GM19324 (cell line): ENCODE measurements around the gene COBL.

ENCODE experiments used
- ATAC-seq: cut with Tn5 transposase; IDR thresholded peaks from one replicate; pipeline ENCODE4 v1.9.1; 2021; ENCODE audit warnings: mild to moderate bottlenecking, moderate library complexity; ENCODE audit not compliant: unreplicated experiment, low FRiP score

Gene COBL

GRCh38 chr7:51158742-51159445 lies 157.7 kb downstream of the COBL start:
- ATAC-seq: no peak

DNA sequence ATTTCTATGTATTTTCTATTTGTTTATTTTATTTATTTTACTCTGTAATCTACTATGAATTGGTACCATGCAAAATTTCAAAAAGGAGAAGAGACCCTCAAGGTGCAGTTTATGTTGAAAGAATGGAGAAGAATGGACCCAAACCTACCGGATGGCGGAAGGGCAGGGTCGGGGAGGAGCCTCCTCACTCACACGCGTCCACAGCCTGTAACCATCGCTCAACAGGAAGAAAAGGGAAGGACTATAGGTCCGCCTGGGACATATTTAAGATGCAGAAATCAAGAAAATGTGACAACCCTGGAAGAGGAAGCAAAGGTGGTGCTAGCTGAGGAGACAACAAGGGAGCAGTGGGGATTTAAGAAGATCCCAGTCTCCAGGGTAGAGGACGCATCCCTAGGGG lies 158.4 kb downstream of the COBL start:
- ATAC-seq: no peak

- ATAC-seq: no peak
These were observed 162.4 kb downstream of the COBL start for GRCh38 chr7:51154201-51154600.

DNA sequence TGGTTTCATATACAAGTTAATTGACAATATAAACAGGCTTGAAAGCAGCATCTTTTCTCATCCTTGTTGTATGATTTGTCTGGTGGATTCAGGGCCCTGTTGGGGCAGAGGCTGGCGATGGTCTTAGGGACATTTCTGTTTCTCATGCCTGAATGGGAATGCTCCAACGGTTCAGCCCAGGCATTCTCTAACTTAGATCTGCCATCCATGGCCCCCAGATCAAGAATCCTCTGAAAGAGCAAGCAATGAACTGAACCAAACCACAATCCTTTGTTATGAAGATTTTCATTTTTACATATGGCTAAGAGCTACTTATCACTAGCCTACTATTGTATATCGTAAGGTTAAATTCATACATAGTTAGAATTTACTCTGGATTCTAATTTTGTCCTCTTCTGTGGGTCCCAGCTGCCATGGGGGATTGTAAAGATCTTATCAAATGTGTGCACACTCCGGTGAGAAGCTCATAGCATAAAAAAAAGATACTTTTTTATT lies 163.9 kb downstream of the COBL start:
- no peak for ATAC-seq

DNA sequence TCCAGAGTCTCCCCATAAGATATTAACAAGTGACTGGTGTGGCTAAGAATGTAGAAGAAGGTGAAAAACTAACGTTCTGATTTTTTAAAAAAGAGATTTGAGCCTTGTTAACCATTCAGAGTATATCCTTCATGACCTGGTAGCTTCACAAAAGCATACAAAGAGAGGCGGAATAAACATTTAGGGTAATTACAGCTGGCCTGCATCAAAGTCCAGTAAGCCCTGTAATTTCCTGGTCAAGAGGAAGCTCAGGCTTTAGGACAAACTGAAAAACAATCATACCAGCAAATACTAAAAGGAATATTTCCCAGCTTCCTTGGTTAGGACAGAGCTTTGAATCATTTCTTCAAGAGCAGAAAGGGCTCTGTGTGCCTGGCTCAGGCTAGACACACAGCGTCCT lies 165.2 kb downstream of the COBL start:
- no peak for ATAC-seq

GRCh38 chr7:51150193-51150592 lies 166.4 kb downstream of the COBL start:
- ATAC-seq: no peak

GRCh38 chr7:51148216-51148615 lies 168.4 kb downstream of the COBL start:
- no peak for ATAC-seq

GRCh38 chr7:51146816-51147586 lies 169.6 kb downstream of the COBL start:
- no peak for ATAC-seq

DNA sequence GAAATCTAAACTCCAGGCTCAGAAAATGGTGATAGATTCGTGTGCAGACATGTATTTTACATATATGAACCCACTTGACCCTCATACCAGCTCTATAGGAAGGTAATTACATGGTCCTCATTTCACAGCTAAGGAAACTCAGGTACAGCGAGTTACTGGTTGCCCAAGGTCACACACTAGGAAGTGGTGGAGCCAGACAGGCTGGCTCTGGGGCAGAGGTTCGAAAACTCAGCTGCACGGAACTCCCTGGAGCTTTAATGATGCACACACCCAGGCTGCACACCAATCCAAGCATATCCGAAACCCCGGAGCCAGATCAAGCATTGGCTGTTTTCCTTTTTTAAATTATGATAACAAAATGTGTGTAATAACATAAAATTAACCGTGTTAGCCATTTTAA lies 172.4 kb downstream of the COBL start:
- no peak for ATAC-seq

DNA sequence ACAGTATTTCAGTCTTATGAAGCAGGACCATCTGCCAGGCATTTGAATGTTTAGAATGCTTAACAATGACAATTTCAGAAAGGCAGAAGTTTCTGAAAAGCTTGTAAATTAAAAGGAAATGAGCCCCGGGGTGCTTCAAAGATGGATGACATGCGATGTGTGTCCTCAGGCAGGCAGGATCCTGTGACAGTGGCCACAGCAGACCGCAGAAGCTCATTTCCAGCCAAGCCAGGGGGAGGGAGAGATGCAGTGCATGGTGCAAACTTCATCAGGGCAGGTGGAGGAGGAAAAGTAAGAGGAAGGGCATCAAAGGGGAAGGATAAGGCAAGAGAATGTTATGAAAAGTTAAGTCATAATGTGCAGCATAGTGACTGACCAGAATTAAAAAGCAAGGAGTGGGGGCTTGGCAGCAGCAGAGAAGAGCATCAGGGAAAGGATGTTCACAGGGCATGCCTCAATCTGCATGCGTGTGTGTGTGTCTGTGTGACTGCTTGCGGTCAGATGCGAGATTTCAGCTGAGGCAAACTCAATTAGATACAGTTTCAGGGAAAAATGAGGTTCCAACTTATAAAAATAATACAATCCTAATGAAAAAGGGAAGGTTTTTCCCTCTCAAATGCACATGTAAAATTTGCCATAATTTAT lies 173.7 kb downstream of the COBL start:
- no peak for ATAC-seq

GRCh38 chr7:51141451-51142003 lies 175.1 kb downstream of the COBL start:
- ATAC-seq: no peak

GRCh38 chr7:51140199-51141164 lies 176.1 kb downstream of the COBL start:
- no peak for ATAC-seq

DNA sequence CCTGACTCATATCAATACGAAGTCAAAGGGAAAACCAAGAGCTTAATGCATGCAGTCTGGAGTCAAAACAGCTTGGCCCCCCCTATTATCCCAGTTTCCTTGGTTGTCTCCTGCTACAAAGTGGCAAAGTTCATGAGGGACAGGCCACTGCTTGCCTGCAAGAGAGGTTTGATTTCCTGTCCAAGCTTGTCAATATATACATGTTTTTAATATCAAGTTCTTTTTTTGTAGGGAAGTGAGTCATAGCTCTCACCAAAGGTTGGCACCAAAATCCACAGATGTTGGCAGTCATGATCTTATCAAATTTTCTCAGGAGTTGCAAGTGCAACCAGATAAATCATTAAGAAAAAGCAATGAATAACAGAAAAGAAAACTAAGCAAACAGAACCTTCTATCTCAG lies 176.8 kb downstream of the COBL start:
- ATAC-seq: no peak

- ATAC-seq: no peak
These were observed 178.2 kb downstream of the COBL start for GRCh38 chr7:51138123-51139085.

DNA sequence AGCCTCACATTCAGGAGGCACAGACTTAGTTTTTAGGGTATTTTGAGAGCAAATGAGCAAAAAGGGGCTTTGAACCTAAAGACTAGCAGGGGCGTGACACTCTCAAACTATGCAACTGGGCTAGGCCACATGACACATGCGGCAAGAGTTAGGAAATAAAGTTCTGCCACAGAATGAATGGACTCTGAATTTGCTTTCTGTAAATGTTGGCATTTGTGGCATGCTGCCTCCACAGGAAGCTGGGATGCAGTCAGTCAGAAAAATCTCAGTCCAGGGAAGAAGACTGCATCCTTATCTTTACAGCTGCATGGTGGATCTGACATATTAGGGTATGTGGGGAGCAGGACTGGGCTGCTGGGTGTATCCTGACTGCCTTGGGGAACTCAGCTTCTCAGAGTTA lies 181.0 kb downstream of the COBL start:
- no peak for ATAC-seq

DNA sequence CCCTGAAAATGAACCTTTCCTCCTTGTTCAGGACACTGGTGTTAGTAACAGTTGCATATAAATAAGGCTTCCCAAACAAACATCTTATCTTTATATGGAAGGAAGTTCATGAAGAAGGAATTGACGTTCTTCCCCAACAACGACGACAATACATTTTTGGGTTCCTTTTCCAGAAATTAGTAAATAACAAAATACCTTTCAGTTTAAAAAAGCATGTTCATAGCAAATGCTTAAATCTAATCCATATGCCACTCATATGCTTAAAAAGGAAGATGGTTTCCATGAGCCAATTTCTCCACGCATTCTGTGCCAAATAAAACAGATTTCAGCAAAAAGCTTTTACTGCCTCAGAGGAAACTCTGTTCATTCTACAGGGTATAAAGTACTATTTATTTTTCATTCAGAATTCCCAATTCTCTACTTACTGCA lies 182.6 kb downstream of the COBL start:
- ATAC-seq: no peak

- no peak for ATAC-seq
These were observed 183.9 kb downstream of the COBL start for GRCh38 chr7:51132661-51133060.

DNA sequence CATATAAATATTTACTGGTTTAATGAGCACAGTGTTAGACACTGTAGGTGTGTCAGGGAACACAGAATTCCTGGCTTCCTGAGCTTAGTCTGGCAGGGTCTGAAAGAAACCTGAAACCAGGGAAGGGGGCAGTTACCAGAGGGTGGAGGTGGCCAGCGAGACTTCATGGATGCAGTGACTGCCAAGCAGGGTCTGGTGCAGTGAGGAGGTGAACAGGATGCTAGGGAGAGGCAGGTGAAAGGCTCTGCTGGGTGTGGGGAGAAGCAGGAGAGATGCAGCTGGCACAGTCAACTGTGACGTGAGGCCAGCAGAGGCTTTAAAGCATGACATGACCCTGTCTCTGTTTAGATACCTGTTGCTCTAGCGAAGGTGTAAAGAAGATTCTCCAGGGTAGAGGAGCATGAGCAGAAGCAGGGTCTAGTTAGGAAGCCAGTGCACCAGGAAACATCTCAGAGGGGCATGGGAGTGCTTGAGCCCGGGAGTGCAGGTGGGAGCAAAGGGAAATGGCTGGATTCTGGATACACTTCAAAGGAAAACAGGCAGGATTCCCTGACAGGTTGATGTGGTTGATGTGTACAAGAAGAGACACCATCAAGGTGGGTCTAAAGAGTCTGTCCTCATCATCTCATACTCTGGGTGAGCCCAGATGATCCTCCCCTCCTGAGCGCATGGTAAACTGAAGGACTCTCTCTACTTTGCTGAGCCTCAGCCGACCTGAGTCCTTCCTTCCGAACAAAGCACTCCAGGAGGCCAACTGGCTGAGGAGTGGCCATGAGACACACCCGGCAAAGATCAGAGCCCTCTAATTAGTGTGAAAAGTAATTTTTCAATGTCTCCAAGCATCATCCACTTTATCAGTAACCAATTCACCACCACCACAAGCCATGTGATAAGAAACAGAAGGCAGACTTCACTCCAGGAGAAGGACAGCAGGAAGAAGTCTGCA lies 186.8 kb downstream of the COBL start:
- ATAC-seq: no peak
